HepG2 (cell line): Measurements from ENCODE around the gene RHOBTB3. TPM values are rescaled to one million over a fixed set of nuclear protein-coding genes. Genes with fewer than 3 reads are reported as not detected.
"Not testable (repeated sequence)": the region's sequence is repeated elsewhere in the genome, so short reads cannot be mapped to it uniquely, and the experiment has no call there.

Experiments
- ATAC-seq: fragments of 200-7000 bp; cut with Tn5 transposase; 3 replicates; pipeline ENCODE4 v1.9.1; 2020; ENCODE audit warnings: mild to moderate bottlenecking, moderate library complexity
- BruUV-seq: library from RNA; stranded (reverse); fragments of 400-500 nt; replicated peaks from 2 replicates; lab custom pipeline; 2021; lab: Mats Ljungman, UMichigan
- CTCF ChIA-PET: fragments of 300-600 bp; formaldehyde crosslinking; extraction: SDS; loops from one replicate; lab custom pipeline; 2021; ENCODE audit warnings: low total read pairs, inconsistent platforms, low intra/inter-chr PET ratio; lab: Yijun Ruan, JAX
- POLR2A ChIA-PET: fragments of 350-600 bp; sonication (Branson Sonifier 250); formaldehyde crosslinking; loops from one replicate; lab custom pipeline; 2020; ENCODE audit warnings: antibody characterized with exemption, inconsistent platforms; lab: Yijun Ruan, JAX
- DNase-seq: peaks from one replicate; pipeline ENCODE4 v3.0.0-alpha.2; 2015; ENCODE audit warnings: low spot score
- FAIRE-seq: peaks from 3 replicates; lab custom pipeline; 2011; peaks lifted over from hg19 to GRCh38; lab: Jason Lieb, UNC
- H2AFZ ChIP-seq: one replicate; pipeline ENCODE4 v1.6.1; 2011; ENCODE audit warnings: low read length, inconsistent platforms
- H3K27ac ChIP-seq: fragments of 300-600 bp; 3 replicates; pipeline ENCODE4 v1.8.0; 2011; ENCODE audit warnings: mixed run types, mild to moderate bottlenecking, mixed read lengths, low read length, inconsistent platforms; ENCODE audit not compliant: insufficient read depth; ENCODE audit errors: extremely low read length
- H3K27me3 ChIP-seq, 2 experiments: fragments of 200-600 bp in 1 of 2; 2 replicates in 1 of 2; 3 replicates in 1 of 2; pipeline versions ENCODE4 v1.6.0 to v1.8.0; 2011; ENCODE audit warnings: low read length in 2 of 2, mild to moderate bottlenecking in 2 of 2, moderate library complexity in 2 of 2, inconsistent platforms in 1 of 2; ENCODE audit not compliant: insufficient read depth in 2 of 2, control insufficient read depth in 1 of 2
- H3K36me3 ChIP-seq, 2 experiments: fragments of 200-600 bp in 1 of 2; replicated peaks in 1 of 2; 2 replicates in 1 of 2; 3 replicates in 1 of 2; pipeline versions ENCODE4 v1.5.1 to v1.8.0; 2011; ENCODE audit warnings: low read length in 2 of 2, inconsistent platforms in 1 of 2; ENCODE audit not compliant: insufficient read depth in 2 of 2, control insufficient read depth in 1 of 2
- H3K4me1 ChIP-seq: 2 replicates; pipeline ENCODE4 v1.5.1; 2012; ENCODE audit warnings: low read length, inconsistent platforms; ENCODE audit not compliant: insufficient read depth
- H3K4me2 ChIP-seq: 2 replicates; pipeline ENCODE4 v1.6.0; 2011; ENCODE audit warnings: low read depth, low read length, inconsistent platforms
- H3K4me3 ChIP-seq, 3 experiments: fragments of 200-600 bp in 1 of 3; sonication (generic), shearing (Covaris generic) in 1 of 3; replicated peaks in 1 of 3; 2 replicates each; pipeline ENCODE4 v1.5.1; 2011 to 2016; ENCODE audit warnings: low read length in 3 of 3, inconsistent platforms in 2 of 3, low read depth in 2 of 3, mild to moderate bottlenecking in 2 of 3, control low read depth in 1 of 3, mixed read lengths in 1 of 3; ENCODE audit not compliant: insufficient read depth in 1 of 3
- H3K79me2 ChIP-seq: one replicate; pipeline ENCODE4 v1.6.1; 2011; ENCODE audit warnings: low read length, inconsistent platforms; ENCODE audit not compliant: insufficient read depth
- H3K9ac ChIP-seq: 2 replicates; pipeline ENCODE4 v1.6.0; 2011; ENCODE audit warnings: mild to moderate bottlenecking, low read depth, low read length, inconsistent platforms; ENCODE audit not compliant: insufficient read depth
- H3K9me3 ChIP-seq: 2 replicates; pipeline ENCODE4 v1.5.1; 2012; ENCODE audit warnings: mild to moderate bottlenecking, low read length
- H4K20me1 ChIP-seq: 2 replicates; pipeline ENCODE4 v1.6.0; 2011; ENCODE audit warnings: inconsistent platforms, mild to moderate bottlenecking, low read length, moderate library complexity; ENCODE audit not compliant: insufficient read depth
- FOSL2 ChIP-seq: sonication (generic); formaldehyde crosslinking; IDR thresholded peaks from 2 replicates; pipeline ENCODE4 v1.4.0; 2020; ENCODE audit warnings: missing genetic modification reagents
- MED1 ChIP-seq: sonication (generic); formaldehyde crosslinking; IDR thresholded peaks from 2 replicates; pipeline ENCODE4 v1.4.0; 2020; ENCODE audit warnings: missing genetic modification reagents
- SOX5 ChIP-seq: IDR thresholded peaks from 2 replicates; pipeline ENCODE4 v1.6.1; 2016; ENCODE audit warnings: borderline replicate concordance
- STAT5B ChIP-seq: sonication (generic); formaldehyde crosslinking; IDR thresholded peaks from 2 replicates; pipeline ENCODE4 v1.4.0; 2020; ENCODE audit warnings: missing genetic modification reagents
- TBX2 ChIP-seq: sonication (generic); formaldehyde crosslinking; IDR thresholded peaks from 2 replicates; pipeline ENCODE4 v1.5.0; 2020; ENCODE audit warnings: missing genetic modification reagents, mild to moderate bottlenecking, borderline replicate concordance
- ZNF44 ChIP-seq: sonication (generic); formaldehyde crosslinking; IDR thresholded peaks from 2 replicates; pipeline ENCODE4 v1.5.1; 2020; ENCODE audit warnings: mild to moderate bottlenecking, missing genetic modification reagents
- WGBS: methylation state at CpG from one replicate; pipeline ENCODE4 v1.1.6; 2017; ENCODE audit warnings: low lambda C conversion rate; 5-methylcytosine and 5-hydroxymethylcytosine counted together
- in situ Hi-C: cut with HindIII; loops from 2 replicates; pipeline ENCODE4 v1.10.0; 2017; ENCODE audit warnings: low pct_unique_long_range_greater_than_20kb; ENCODE audit not compliant: extremely low pct_ligation_motif_present
- intact Hi-C: fragments of 100-400 bp; cut with micrococcal nuclease; formaldehyde crosslinking; loops from one replicate; pipeline ENCODE4 v1.10.0; 2022; ENCODE audit not compliant: unreplicated experiment
- polyA plus RNA-seq, 8 experiments: library from polyadenylated mRNA; depleted of rRNA in 3 of 8; stranded (reverse) in 7 of 8; unstranded in 1 of 8; fragments of >200 nt; fragmentation: Illumina TruSeq in 4 of 8; extraction: Trizol in 4 of 8; gene quantifications; 2 replicates each; pipeline versions ENCODE4 v1.2.1 to v1.2.3, GENCODE V29; 2011 to 2016; ENCODE audit warnings: low read depth in 4 of 8, missing spikeins in 1 of 8, mixed read lengths in 1 of 8; ENCODE audit not compliant: insufficient read depth in 1 of 8
- total RNA-seq, 5 experiments: library from RNA; depleted of rRNA; stranded (reverse); fragments of >200 nt; fragmentation: Illumina TruSeq; extraction: Trizol; gene quantifications; 2 replicates each; pipeline ENCODE4 v1.2.3, GENCODE V29; 2016; ENCODE audit warnings: low read depth in 1 of 5
- TF ChIP-seq, protein P1 (sequence below): IDR thresholded peaks from 2 replicates; pipeline ENCODE4 v1.4.0; 2020; ENCODE audit warnings: mild to moderate bottlenecking, missing genetic modification reagents
- TF ChIP-seq, protein P2 (sequence below): sonication (generic); formaldehyde crosslinking; IDR thresholded peaks from 2 replicates; pipeline ENCODE4 v1.5.1; 2020; ENCODE audit warnings: mild to moderate bottlenecking, missing genetic modification reagents, moderate library complexity

The RHOBTB3 gene
- total and polyA plus RNA-seq, 2 of the 13 experiments (the other 11 are each of a cell fraction or from before 2014, with no cell fraction given), result 31.6 to 35.4 TPM

DNA sequence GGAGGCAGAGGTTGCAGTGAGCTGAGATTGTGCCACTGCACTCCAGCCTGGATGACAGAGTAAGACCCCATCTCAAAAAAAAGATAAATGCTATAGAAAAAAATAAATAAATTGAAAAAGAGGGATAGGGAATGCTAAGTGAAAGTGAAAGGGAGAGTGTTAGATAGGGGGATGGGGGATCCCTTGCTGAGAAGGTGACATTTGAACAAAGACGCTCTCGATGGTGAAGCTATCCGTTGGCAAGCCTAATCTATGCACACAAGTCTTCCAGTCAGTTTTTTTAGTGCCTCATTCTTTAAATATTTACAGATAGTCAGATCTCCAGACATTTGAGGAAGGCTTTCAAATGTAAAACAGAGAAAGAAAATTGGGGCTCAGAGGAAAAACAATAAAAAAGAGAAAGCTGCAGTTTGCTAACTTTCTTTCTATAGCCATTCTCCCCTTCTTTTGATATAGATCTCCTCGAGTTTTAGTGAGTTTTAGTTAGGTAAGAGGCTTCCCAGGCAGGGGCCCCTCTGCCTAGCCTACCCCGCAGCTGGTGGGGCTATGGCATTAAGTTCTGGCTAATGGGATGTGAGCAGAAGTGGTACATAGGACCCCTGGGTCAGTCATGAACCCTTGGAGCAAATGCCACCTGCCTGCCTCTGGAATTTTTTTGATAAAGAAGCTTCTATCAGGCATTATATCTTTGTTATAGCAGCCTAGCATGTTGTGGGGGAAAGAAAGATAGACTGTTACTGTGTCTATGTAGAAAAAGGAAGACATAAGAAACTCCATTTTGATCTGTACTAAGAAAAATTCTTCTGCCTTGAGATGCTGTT lies 79.4 kb downstream of the RHOBTB3 start (continued):
- TF ChIP-seq, protein P1, sequence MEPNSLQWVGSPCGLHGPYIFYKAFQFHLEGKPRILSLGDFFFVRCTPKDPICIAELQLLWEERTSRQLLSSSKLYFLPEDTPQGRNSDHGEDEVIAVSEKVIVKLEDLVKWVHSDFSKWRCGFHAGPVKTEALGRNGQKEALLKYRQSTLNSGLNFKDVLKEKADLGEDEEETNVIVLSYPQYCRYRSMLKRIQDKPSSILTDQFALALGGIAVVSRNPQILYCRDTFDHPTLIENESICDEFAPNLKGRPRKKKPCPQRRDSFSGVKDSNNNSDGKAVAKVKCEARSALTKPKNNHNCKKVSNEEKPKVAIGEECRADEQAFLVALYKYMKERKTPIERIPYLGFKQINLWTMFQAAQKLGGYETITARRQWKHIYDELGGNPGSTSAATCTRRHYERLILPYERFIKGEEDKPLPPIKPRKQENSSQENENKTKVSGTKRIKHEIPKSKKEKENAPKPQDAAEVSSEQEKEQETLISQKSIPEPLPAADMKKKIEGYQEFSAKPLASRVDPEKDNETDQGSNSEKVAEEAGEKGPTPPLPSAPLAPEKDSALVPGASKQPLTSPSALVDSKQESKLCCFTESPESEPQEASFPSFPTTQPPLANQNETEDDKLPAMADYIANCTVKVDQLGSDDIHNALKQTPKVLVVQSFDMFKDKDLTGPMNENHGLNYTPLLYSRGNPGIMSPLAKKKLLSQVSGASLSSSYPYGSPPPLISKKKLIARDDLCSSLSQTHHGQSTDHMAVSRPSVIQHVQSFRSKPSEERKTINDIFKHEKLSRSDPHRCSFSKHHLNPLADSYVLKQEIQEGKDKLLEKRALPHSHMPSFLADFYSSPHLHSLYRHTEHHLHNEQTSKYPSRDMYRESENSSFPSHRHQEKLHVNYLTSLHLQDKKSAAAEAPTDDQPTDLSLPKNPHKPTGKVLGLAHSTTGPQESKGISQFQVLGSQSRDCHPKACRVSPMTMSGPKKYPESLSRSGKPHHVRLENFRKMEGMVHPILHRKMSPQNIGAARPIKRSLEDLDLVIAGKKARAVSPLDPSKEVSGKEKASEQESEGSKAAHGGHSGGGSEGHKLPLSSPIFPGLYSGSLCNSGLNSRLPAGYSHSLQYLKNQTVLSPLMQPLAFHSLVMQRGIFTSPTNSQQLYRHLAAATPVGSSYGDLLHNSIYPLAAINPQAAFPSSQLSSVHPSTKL (CRISPR knock-in tag), result peak; percentile 47; the same call in 1 of the 2 replicates
- TF ChIP-seq SOX5 (CRISPR knock-in tag) (peak; percentile 14; the same call in 1 of the 2 replicates), STAT5B (no peak)
- TF ChIP-seq, all 625 proteins: peak for 7

DNA sequence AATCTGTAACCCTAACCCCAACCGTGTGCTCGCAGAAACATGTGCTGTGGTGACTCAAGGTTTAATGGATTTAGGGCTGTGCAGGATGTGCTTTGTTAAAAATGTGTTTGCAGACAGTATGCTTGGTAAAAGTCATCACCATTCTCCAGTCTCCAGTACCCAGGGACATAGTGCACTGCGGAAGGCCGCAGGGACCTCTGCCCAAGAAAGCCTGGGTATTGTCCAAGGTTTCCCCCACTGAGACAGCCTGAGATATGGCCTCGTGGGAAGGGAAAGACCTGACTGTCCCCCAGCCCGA lies 79.9 kb downstream of the RHOBTB3 start:
- POLR2A ChIA-PET, result interaction anchor here (1.2 to 10.9 kb wide), 2 partner anchors 12 to 39 kb away, joined by 3 to 98 read pairs; partner anchors contain the start of gene GLRX
- H3K27me3 ChIP-seq, BruUV-seq, FAIRE-seq, H4K20me1 ChIP-seq, H3K9ac ChIP-seq, in situ Hi-C loops, H3K9me3 ChIP-seq, H3K4me3 ChIP-seq, DNase-seq, H3K79me2 ChIP-seq, H2AFZ ChIP-seq: not testable (repeated sequence)
- intact Hi-C loops, result loop anchor here (5.0 kb wide), 1 partner anchor 36 kb away; no protein-coding TSS in a partner anchor
- WGBS, result 5% methylated on average over 2 of the region's 6 CpGs
- peak overlapping the region; percentile 56 for H3K27ac ChIP-seq
- 0 out of 2 replicates have a peak overlapping the region, but pooled peaks have one; percentile 25 for H3K4me2 ChIP-seq
- peaks cover 45% of the 10 kb centered on the region for H3K4me1 ChIP-seq
- H3K36me3 ChIP-seq, result peaks cover 12 to 29% of the 10 kb centered on the region in 2 experiments
- CTCF ChIA-PET, result interaction anchor here (1.6 kb wide), 1 partner anchor 30 kb away, joined by 4 read pairs; no protein-coding TSS in a partner anchor
- peak; percentile 17; the same call in 1 of the 3 replicates for ATAC-seq
- peak; percentile 58 for TF ChIP-seq FOSL2 (CRISPR knock-in tag)
- TF ChIP-seq, protein P1 (CRISPR knock-in tag), result peak; percentile 70
- TF ChIP-seq ZNF44 (CRISPR knock-in tag), result 0 out of 2 replicates have a peak, but pooled peaks have one; percentile 48
- TF ChIP-seq TBX2, result 0 out of 2 replicates have a peak, but pooled peaks have one; percentile 31
- TF ChIP-seq, protein P2, sequence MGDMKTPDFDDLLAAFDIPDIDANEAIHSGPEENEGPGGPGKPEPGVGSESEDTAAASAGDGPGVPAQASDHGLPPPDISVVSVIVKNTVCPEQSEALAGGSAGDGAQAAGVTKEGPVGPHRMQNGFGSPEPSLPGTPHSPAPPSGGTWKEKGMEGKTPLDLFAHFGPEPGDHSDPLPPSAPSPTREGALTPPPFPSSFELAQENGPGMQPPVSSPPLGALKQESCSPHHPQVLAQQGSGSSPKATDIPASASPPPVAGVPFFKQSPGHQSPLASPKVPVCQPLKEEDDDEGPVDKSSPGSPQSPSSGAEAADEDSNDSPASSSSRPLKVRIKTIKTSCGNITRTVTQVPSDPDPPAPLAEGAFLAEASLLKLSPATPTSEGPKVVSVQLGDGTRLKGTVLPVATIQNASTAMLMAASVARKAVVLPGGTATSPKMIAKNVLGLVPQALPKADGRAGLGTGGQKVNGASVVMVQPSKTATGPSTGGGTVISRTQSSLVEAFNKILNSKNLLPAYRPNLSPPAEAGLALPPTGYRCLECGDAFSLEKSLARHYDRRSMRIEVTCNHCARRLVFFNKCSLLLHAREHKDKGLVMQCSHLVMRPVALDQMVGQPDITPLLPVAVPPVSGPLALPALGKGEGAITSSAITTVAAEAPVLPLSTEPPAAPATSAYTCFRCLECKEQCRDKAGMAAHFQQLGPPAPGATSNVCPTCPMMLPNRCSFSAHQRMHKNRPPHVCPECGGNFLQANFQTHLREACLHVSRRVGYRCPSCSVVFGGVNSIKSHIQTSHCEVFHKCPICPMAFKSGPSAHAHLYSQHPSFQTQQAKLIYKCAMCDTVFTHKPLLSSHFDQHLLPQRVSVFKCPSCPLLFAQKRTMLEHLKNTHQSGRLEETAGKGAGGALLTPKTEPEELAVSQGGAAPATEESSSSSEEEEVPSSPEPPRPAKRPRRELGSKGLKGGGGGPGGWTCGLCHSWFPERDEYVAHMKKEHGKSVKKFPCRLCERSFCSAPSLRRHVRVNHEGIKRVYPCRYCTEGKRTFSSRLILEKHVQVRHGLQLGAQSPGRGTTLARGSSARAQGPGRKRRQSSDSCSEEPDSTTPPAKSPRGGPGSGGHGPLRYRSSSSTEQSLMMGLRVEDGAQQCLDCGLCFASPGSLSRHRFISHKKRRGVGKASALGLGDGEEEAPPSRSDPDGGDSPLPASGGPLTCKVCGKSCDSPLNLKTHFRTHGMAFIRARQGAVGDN (CRISPR knock-in tag), result peak; percentile 11; the same call in 1 of the 2 replicates
- 0 out of 2 replicates have a peak, but pooled peaks have one; percentile 13 for TF ChIP-seq MED1
